Articular chondrocyte of knee joint (primary cell): ENCODE data around the gene CCP110. TPM values are rescaled to one million over a fixed set of nuclear protein-coding genes. Genes with fewer than 3 reads are reported as not detected.

Experiments used
- total RNA-seq: library from RNA; depleted of rRNA; stranded (reverse); fragments of >200 nt; gene quantifications from 2 replicates; pipeline ENCODE4 v1.2.3, GENCODE V29; 2012

Gene CCP110, protein sequence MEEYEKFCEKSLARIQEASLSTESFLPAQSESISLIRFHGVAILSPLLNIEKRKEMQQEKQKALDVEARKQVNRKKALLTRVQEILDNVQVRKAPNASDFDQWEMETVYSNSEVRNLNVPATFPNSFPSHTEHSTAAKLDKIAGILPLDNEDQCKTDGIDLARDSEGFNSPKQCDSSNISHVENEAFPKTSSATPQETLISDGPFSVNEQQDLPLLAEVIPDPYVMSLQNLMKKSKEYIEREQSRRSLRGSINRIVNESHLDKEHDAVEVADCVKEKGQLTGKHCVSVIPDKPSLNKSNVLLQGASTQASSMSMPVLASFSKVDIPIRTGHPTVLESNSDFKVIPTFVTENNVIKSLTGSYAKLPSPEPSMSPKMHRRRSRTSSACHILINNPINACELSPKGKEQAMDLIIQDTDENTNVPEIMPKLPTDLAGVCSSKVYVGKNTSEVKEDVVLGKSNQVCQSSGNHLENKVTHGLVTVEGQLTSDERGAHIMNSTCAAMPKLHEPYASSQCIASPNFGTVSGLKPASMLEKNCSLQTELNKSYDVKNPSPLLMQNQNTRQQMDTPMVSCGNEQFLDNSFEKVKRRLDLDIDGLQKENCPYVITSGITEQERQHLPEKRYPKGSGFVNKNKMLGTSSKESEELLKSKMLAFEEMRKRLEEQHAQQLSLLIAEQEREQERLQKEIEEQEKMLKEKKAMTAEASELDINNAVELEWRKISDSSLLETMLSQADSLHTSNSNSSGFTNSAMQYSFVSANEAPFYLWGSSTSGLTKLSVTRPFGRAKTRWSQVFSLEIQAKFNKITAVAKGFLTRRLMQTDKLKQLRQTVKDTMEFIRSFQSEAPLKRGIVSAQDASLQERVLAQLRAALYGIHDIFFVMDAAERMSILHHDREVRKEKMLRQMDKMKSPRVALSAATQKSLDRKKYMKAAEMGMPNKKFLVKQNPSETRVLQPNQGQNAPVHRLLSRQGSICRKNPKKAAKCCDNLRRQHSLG
- 16.1 and 16.5 TPM in 2 replicates for total RNA-seq

DNA sequence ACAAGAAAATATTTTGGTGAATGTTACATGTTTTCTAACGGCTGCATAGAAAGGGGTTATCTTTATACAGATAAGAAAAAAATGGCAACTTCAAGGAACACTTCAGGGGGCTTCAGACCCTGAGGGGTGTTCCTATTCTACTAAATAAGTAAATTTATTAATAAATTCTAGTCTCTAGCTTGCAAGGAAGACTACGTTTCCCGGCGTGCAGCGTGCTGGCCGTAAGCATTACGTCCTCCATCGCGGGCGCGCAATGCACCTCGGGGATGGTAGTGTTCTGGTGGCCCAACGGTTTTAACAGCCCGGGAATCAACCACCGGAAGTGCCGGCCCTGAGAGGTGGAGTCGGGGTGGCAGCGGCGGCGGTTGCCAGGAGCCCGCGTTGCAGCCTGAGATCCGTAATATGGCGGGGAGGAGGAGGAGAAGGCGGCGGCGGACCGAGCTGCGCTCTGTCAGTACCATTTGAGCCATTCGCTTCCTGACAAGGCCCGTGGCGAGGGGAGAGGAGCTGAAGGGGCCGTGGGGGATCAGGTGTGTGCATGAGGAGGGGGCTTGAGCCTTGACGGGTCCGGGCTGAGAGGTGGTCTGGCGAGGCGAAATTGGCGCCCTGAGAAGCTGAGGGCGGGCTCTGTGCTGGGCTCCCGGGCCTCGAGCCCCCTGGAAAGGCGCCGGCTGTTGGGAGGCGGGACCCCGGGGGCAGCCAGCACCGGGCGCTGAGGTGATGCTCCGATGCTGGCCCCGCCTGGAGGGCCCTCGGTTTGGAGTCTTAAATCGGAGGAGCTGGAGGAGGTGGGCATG lies at the start of gene CCP110:
TSS of gene CCP110 (plus strand) at position 384 of the 797 bp plus-strand sequence. CDS start 3,940 bp downstream, outside the sequence.

DNA sequence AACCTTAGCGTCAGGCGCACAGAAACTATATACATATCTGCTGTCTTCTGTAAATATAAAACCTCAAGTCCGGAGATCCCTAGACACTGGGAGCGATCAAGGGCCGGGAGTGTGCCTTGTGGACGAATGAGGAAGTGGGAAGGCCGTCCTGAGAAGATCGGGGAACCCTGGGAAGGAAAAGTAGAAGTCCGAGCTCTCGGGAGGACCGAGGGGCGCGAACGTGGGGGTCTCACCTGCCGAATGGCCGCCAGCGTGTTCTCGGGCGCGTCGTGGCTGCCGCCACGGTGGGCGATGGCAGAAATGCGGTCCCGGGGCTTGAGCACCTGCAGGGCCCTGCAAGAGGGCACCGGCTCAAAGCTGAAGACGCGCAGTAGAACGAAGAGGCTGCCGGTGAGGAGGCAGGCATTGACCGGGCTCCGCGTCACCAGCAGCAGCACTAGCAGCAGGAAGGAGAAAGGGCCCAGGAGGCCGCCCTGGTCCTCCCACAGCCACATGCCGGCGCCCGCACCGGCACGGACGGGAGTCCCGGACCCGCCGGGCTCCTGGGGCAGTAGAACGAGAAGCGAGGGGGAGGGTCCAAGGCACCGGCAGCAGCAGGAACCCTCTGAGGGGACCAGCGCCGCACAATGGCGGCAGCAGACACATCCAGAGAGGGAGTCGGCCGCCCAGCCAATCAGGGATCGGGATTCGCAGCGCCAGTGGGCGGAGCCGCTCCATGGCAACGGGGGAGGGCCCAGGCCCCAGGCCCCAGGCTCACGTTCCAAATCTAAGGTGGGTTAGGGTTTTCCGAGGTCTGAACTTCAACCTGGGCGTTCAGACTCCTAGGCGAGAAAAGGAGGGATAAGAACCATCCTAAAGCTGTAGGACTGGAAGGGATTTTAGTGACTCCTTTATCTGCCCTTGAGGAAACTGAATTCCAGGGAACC lies 2.0 kb upstream of the CCP110 start, which contains the start of gene GDE1:
TSS of gene GDE1 (minus strand) at position 628 of the 926 bp plus-strand sequence. CDS start at position 494, 134 bp downstream.

DNA sequence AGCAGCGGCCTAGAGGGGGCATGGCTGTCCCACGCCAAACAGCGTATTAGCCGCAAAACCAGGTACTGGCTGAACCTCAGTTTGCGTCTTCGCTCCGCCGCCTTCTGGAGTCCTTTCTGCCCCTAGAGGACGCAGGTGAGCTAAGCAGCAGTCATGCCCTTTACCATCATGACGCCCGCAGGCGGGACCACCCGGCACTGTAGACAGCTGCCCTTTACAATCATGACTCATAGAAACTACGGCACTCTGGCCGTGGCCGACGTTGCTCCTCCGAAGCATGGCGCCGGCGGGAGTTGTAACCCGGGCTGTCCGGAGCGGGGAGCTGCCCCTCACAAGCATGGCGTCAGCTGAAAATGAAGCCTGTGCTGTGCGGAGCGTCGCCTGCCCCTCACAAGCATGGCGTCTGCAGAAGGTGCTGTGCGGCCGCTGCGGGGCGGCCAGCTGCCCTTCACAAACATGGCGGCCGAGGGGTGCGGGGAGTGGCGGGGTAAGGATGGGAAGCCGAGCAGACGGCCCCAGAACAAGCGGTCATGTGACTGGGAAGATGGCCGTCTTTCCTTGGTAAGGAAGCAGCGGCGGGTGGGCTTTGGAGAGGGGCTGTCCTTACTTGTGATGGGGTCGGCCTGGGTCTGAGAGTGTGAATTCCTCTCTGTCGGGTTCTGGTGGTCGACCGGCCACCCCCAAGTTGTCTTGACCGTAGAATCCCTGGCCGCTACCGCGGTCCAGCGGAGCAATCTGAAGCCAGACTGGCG lies 31.6 kb downstream of the CCP110 start, which contains the start of gene VPS35L:
TSS of gene VPS35L (plus strand) at position 518 of the 752 bp plus-strand sequence. CDS start at position 545, 27 bp downstream.

Other genes starting within 250 kb of the CCP110 start
- gene CLEC19A, start 238.2 kb upstream of the CCP110 start, total RNA-seq, result not detected in 2 replicates
- not detected in 2 replicates for gene TMC5, start 106.1 kb upstream of the CCP110 start, total RNA-seq
- gene GDE1, start 1.8 kb upstream of the CCP110 start, total RNA-seq, result 70.0 and 76.9 TPM in 2 replicates
- gene VPS35L, start 31.8 kb downstream of the CCP110 start, total RNA-seq, result 75.9 TPM in 2 replicates
- 7.1 and 11.2 TPM in 2 replicates for gene KNOP1, start 194.3 kb downstream of the CCP110 start, total RNA-seq
- gene IQCK, start 194.3 kb downstream of the CCP110 start, total RNA-seq, result 8.5 and 13.1 TPM in 2 replicates